SU-DHL-6 (cell line): ENCODE data around the gene DUSP28.

Source experiments
- H2AFZ ChIP-seq: fragments of 200-600 bp; sonication (generic); 2 replicates; pipeline ENCODE4 v1.6.1; 2014; ENCODE audit warnings: low read depth, mild to moderate bottlenecking, moderate library complexity, mixed read lengths, antibody characterized with exemption, low read length; ENCODE audit not compliant: severe bottlenecking
- H3F3A ChIP-seq: fragments of 200-600 bp; shearing (Covaris generic); 2 replicates; pipeline ENCODE4 v1.6.0; 2016; ENCODE audit warnings: antibody characterized with exemption, mild to moderate bottlenecking; ENCODE audit not compliant: insufficient read depth
- H3K27ac ChIP-seq: fragments of 200-600 bp; sonication (generic); 2 replicates; pipeline ENCODE4 v1.5.1; 2016; ENCODE audit warnings: low read depth, mild to moderate bottlenecking, low read length, moderate library complexity, mixed read lengths
- H3K27me3 ChIP-seq: fragments of 200-600 bp; sonication (generic), shearing (Covaris generic); 2 replicates; pipeline ENCODE4 v1.6.0; 2014; ENCODE audit warnings: mild to moderate bottlenecking, low read length
- H3K36me3 ChIP-seq: fragments of 200-600 bp; sonication (generic); 2 replicates; pipeline ENCODE4 v1.6.1; 2014; ENCODE audit warnings: mild to moderate bottlenecking, low read length, mixed read lengths
- H3K4me2 ChIP-seq: fragments of 300-600, 200-600 bp; shearing (Covaris generic), sonication (generic); 2 replicates; pipeline ENCODE4 v1.6.0; 2014; ENCODE audit warnings: low read length, low read depth, mild to moderate bottlenecking; ENCODE audit not compliant: poor library complexity, severe bottlenecking
- H3K4me3 ChIP-seq: fragments of 200-600 bp; sonication (generic); 2 replicates; pipeline ENCODE4 v1.5.1; 2014; ENCODE audit warnings: antibody characterized with exemption, low read length, mild to moderate bottlenecking, mixed read lengths; ENCODE audit not compliant: insufficient read depth, poor library complexity, severe bottlenecking
- H3K79me2 ChIP-seq: fragments of 200-600 bp; sonication (generic); 2 replicates; pipeline ENCODE4 v1.6.1; 2014; ENCODE audit warnings: mild to moderate bottlenecking, low read length, moderate library complexity; ENCODE audit not compliant: insufficient read depth
- H3K9ac ChIP-seq: fragments of 200-600 bp; sonication (generic); 2 replicates; pipeline ENCODE4 v1.7.0; 2014; ENCODE audit warnings: mild to moderate bottlenecking, low read length
- H3K9me2 ChIP-seq: fragments of 200-600 bp; sonication (generic); replicated peaks from 2 replicates; pipeline ENCODE4 v1.6.1; 2014; ENCODE audit warnings: low read length; ENCODE audit not compliant: insufficient read depth
- H3K9me3 ChIP-seq: fragments of 200-600 bp; sonication (generic); 2 replicates; pipeline ENCODE4 v1.6.1; 2014; ENCODE audit warnings: low read length, mixed read lengths; ENCODE audit not compliant: insufficient read depth
- H4K20me1 ChIP-seq: fragments of 200-600 bp; sonication (generic); 2 replicates; pipeline ENCODE4 v1.6.1; 2014; ENCODE audit warnings: low read depth, mild to moderate bottlenecking, antibody characterized with exemption, low read length, moderate library complexity, mixed read lengths
- EZH2phosphoT487 ChIP-seq: fragments of 200-600 bp; sonication (generic), shearing (Covaris generic); conservative IDR thresholded peaks from 2 replicates; pipeline ENCODE4 v1.6.1; 2018; ENCODE audit warnings: mild to moderate bottlenecking, antibody characterized with exemption, low read length, moderate library complexity, mixed read lengths
- TF ChIP-seq, protein P1 (sequence below): fragments of 200-600 bp; sonication (generic); IDR thresholded peaks from one replicate; pipeline ENCODE4 v1.5.1; 2017; ENCODE audit warnings: antibody characterized with exemption, mild to moderate bottlenecking, low read length, moderate library complexity; ENCODE audit not compliant: insufficient read depth, poor library complexity, severe bottlenecking

Gene DUSP28

DNA sequence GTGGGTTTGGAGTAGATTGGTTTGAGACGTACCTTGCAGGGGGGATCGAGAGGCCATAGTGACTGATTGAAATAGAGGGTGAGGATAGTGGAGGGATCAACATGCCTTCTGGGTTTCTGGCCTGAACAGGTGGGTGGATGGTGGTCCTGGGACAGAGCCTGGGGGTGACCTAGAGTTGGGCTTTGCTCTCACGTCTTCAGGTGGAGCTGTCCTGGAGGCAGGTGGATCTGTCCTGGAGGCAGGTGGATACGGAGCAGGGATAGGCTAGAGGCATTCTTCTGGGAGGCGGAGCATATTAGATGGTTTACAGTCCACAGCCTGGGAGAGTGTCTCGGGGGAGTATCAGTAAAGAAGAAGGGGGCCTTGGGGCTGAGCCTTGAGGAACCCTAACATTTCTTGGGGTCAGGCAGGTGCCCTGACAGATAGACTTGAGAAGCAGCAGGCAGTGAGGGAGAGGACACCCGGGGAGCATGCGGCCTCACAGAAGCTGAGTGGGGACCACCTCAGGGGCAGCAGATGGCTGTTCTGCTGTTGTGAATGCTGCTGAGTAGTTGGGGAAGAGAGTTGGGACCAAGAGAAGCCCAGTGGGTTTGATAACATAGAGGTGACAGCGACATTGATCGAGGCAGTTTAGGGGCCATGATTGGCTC lies 28.0 kb downstream of the DUSP28 start:
- peak overlapping the region; percentile 90 for H3K9ac ChIP-seq
- no peaks in the 10 kb centered on the region for H3K9me2 ChIP-seq
- H2AFZ ChIP-seq, result no peak overlapping the region
- H4K20me1 ChIP-seq, result peaks cover 7% of the 10 kb centered on the region; the same call in 1 of the 2 replicates
- peaks cover 16% of the 10 kb centered on the region for H3F3A ChIP-seq
- H3K36me3 ChIP-seq, result no peaks in the 10 kb centered on the region
- H3K27ac ChIP-seq, result no peak overlapping the region
- no peaks in the 10 kb centered on the region for H3K27me3 ChIP-seq
- H3K79me2 ChIP-seq, result peaks cover 53% of the 10 kb centered on the region
- no peak for TF ChIP-seq EZH2phosphoT487
- TF ChIP-seq, protein P1, sequence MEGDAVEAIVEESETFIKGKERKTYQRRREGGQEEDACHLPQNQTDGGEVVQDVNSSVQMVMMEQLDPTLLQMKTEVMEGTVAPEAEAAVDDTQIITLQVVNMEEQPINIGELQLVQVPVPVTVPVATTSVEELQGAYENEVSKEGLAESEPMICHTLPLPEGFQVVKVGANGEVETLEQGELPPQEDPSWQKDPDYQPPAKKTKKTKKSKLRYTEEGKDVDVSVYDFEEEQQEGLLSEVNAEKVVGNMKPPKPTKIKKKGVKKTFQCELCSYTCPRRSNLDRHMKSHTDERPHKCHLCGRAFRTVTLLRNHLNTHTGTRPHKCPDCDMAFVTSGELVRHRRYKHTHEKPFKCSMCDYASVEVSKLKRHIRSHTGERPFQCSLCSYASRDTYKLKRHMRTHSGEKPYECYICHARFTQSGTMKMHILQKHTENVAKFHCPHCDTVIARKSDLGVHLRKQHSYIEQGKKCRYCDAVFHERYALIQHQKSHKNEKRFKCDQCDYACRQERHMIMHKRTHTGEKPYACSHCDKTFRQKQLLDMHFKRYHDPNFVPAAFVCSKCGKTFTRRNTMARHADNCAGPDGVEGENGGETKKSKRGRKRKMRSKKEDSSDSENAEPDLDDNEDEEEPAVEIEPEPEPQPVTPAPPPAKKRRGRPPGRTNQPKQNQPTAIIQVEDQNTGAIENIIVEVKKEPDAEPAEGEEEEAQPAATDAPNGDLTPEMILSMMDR, result no peak
- peak overlapping the region; percentile 88 for H3K4me2 ChIP-seq
- peak overlapping the region; percentile 94 for H3K4me3 ChIP-seq
- no peaks in the 10 kb centered on the region for H3K9me3 ChIP-seq

DNA sequence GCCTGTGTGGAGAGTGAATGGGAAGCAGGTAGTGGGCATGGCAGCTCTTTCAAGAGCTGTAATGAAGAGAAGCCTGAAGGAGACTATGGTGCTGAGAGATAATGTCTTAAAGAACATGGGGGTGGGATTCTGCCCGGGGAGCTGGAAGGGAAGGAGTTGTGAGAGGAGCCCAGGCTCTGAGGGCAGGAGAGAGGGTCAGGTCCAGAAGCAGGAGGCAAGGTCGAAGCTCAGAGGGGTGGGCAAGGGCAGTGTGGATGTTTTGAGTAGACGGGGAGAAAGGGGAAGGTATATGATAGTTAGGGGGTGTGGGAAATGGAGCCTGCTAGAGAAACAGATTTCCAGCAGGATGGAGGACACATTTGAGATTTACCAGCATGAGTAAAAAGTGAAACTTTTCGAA lies 28.5 kb downstream of the DUSP28 start:
- Histone ChIP-seq H3K36me3 (no peaks in the 10 kb centered on the region), H3K9ac (no peak overlapping the region), H4K20me1 (peaks cover 7% of the 10 kb centered on the region; the same call in 1 of the 2 replicates), H3K27ac (no peak overlapping the region), H3K4me3 (no peak overlapping the region), H2AFZ (no peak overlapping the region), H3K9me2 (no peaks in the 10 kb centered on the region), H3F3A (peaks cover 16% of the 10 kb centered on the region), H3K79me2 (peaks cover 48% of the 10 kb centered on the region), H3K4me2 (peak overlapping the region; percentile 88), H3K9me3 (no peaks in the 10 kb centered on the region), H3K27me3 (no peaks in the 10 kb centered on the region)
- TF ChIP-seq, protein P1, result no peak
- TF ChIP-seq EZH2phosphoT487, result no peak

DNA sequence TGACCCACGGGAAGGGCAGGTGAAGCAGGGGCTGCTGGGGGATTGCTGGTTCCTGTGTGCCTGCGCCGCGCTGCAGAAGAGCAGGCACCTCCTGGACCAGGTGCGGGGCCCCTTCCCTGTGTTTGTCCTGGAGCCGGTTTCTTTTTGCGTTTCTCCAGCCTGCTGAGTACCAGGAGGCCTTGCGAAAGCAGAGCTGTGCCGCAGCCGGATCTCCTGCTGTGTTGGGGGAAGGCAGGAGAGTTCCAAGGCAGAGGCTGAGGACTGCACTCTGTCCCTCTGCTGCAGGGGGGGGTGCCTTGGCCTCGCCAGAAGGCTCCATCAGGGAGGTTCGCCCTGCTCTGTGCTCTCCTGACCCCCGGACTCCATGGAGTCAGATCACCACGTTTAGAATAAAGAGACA lies 29.2 kb downstream of the DUSP28 start:
- Histone ChIP-seq H3K9me3 (no peaks in the 10 kb centered on the region), H3K79me2 (peaks cover 45% of the 10 kb centered on the region), H3F3A (peaks cover 14% of the 10 kb centered on the region), H3K9me2 (no peaks in the 10 kb centered on the region), H2AFZ (no peak overlapping the region), H3K9ac (no peak overlapping the region), H3K36me3 (no peaks in the 10 kb centered on the region), H3K4me2 (no peak overlapping the region), H3K27ac (no peak overlapping the region), H3K4me3 (no peak overlapping the region), H3K27me3 (no peaks in the 10 kb centered on the region), H4K20me1 (peaks cover 7% of the 10 kb centered on the region; the same call in 1 of the 2 replicates)
- TF ChIP-seq, protein P1, result no peak
- no peak for TF ChIP-seq EZH2phosphoT487
